Measurements from ENCODE around the gene ELMOD1.

Gene ELMOD1

DNA sequence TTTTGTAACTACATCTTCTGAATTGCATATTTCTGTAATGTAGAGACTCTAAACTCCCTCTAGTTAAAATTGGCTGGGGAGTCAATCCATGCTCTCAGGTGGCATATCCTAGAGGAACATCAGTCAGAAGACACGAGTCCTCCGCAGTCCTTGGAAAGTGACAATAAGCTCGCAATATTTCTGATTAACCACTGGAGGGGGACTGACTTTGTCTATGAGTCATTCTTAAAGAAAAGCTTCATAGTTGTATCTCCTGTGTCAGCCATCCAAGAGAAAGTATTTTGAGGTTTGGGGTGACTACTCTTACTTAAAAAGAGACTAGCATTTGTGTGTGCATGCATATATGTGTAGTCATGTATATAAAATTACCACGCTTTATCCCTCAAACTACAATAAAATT is 60.7 kb downstream of the ELMOD1 start:
- DNase-seq: no peak

DNA sequence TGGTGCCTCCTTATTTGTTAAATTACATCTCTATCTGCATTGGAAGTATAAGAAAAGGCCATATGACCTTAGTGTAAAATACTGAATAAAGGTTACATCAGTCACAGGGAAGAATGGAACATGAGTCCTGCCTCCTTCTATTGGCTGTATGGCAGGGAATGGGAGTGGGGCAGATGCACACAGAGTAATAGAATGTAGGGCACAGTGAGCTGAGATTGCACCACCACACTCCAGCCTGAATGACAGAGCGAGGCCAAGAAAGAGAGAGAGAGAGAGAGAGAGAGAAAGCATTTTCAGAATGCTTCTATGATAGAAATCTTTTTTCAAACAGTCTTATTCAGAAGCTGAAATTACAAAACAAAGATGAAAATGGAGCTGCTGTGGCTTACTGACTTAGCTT is 62.1 kb downstream of the ELMOD1 start:
- DNase-seq: no peak

DNA sequence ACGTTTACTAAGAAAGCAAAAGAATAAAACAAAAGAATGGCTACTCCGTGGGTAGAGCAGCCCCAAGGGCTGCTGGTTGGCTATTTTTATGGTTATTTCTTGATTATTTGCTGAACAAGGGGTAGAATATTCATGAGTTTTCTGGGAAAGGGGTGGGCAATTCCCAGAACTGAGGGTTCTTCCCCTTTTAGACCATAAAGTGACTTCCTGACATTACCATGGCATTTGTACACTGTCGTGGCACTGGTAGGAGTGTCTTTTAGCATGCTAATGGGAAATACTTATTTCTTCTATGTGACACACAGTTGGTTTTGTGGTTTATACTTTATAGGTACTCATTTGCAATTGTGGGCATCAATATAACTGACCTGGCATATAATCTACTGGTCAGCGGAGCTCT is 64.7 kb downstream of the ELMOD1 start:
- DNase-seq: no peak

DNA sequence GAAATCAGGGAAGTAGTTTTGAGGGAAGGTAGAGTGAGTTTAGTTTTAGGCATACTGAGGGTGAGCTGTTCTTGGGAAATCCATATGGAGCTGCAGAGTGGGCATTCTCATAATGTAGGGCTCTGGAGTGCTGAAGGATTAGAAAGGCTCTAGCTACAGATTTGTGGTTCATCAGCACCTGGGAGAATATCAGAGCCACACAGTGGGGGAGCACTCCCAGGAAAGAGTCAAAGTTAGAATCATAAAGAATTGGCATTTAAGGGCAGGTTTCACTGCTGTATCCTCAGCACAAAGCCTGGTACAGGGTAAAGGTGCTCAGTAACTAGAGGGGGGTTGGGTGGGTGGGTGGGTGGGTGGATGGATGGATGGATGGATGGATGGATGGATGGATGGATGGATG is 68.4 kb downstream of the ELMOD1 start:
- no peak for DNase-seq

DNA sequence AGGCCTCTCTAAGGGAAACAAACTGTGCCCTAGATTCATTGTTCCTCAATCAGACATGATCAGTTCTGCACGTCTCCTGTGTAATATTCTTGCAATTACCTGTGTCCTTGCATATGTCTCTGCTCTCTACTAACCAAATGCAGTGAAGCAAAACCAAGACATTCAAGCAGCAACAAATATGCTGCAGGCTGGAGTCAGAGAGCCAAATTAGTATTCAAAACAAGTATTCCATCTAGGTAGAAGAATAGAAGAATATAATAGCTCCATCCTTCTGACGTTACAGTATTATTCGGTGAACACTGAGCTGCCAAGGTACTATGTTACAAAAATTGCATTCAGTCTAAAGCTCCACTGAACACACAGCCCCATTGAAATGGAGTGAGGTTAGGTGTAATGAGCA is 69.1 kb downstream of the ELMOD1 start:
- DNase-seq: no peak

DNA sequence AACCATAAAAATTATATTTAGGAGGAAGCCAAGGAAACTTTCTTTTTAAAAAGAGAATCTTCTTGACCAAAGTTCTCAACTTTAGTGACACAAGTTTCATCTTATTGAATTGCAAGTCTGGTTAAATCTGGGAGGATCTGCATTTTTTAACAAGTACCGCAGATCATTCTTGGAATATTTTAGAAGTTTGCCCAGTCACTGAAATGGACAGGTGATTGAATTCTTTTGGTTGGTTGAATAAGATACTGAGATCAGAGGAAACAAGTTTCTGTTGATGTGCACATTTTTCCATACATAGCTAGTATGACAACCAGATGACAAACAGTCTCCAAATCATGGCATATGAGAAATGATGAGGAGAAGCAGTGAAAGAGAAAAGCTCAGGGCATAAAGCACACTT is 70.7 kb downstream of the ELMOD1 start:
- DNase-seq: no peak

DNA sequence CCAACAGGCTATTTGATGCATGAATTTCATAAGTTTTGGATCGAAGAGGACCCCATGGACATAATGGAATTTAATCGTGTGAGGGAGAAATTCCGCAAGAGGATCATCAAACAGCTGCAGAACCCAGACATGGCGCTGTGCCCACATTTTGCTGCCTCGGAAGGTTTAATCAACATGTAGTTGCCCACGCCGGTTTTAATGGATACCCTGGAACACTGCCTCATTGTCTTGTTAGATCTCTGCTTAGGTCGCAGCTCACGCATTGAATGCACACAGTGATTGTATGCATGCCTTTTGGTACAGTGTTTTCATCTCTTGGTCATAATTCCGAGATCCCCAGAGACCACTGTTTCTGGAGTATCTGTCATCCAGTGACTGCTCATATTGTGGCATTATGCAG is 74.1 kb downstream of the ELMOD1 start:
- DNase-seq: no peak

DNA sequence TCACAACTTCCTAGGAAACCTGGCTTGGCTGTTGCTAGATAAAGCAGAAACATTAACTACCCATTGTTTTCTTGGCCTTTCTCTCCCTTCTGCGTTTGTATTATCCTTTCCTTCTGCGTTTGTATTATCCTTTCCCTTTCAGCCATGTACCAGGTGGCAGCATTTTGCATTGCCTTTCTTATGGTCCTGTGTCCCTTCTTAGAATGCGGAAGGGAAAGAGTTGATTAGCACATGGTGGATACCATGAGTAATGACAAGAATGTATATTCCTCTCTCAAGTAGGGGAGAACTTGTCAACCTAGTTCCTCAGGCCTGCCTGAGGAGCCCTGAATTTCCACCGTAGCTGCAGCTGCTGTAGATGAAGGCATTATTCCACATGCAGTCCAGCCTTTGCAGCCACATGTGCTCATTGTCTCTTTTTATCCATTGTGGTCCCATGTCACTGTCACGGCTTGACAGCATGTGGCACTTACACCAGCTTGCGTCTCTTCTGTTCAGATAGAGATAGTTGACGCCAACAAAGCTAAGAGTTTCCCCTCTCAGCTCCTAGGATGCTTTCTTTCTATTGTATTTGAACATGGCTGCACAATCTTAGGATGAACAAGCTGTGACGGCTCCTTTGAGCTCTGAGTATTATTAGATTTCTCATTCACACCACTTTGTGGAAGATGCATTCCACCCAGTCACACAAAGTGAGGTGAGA is 76.1 kb downstream of the ELMOD1 start:
- DNase-seq: no peak

DNA sequence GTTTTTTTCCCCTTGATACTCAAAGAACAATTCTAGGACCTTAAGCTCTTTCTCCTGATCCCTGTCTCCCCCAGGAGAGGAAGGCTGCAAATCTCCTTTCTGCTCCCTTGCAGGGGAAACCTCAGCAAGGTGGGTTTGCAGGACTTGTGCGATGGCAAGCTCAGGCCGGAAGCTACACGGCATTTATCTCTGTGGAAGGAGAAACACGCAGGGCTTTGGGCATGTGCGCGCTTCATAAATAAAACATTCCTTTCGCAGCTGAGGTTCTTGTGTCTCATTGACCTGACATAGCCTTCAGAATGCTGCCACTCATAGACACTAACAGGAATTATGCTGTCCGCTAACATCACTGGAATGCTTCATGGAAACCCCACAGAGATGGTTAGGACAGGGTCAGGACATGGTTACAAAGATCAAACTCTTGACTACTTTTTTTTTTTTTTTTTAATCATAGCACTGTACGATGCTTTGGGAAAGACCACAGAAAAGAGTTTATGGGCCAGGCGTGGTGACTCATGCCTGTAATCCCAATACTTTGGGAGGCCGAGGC is 78.3 kb downstream of the ELMOD1 start:
- no peak for DNase-seq

DNA sequence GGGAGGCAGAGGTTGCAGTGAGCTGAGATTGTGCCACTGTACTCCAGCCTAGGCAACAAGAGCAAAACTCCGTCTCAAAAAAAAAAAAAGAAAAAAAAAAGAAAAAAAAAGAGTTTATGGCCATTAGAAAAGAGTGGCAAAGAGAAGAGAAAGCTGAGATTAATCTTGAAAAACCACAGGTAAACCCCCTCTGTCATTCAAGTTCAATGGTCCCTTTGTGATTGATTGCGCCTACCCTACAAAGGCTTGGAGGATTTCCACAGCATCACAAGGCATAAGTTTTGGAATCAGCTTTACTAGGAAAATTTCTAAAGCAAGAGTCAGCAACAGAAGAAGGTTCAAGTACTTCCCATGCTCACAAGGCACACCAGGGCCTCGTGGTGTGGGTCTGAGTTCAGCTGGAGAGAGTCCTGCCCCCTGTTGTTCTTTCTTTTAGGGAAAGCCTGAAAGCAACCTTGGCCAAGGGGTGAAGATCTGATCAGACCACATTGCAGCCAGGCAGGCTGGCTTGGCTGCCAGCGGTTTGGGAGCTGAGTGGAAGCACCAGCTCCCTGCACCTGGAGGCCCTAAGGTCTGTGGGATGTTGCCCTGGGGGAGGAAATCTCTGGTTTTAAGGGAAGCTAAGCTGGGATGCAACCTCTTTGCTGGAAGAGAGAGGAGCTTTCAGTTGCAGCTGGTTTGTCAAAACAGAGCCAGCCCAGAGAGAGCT is 79.1 kb downstream of the ELMOD1 start:
- no peak for DNase-seq

DNA sequence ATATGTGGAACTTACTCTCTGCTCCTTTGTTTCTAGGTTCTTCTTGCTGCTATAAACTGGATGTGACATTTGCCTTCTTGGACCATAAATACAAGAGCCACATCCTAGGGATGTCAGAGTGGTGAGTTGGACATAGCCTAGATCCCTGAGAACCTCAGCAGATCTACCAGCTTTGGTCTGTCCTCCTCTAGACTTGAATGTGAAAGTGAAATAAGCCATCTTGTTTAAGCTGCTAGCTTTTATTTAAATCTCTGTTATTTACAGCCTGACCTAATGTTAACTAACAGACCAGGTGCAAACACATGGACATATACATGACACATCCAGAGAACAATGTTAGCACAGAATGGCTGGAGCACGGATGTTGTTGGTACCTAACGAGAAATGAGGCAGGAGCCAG is 85.0 kb downstream of the ELMOD1 start:
- no peak for DNase-seq

DNA sequence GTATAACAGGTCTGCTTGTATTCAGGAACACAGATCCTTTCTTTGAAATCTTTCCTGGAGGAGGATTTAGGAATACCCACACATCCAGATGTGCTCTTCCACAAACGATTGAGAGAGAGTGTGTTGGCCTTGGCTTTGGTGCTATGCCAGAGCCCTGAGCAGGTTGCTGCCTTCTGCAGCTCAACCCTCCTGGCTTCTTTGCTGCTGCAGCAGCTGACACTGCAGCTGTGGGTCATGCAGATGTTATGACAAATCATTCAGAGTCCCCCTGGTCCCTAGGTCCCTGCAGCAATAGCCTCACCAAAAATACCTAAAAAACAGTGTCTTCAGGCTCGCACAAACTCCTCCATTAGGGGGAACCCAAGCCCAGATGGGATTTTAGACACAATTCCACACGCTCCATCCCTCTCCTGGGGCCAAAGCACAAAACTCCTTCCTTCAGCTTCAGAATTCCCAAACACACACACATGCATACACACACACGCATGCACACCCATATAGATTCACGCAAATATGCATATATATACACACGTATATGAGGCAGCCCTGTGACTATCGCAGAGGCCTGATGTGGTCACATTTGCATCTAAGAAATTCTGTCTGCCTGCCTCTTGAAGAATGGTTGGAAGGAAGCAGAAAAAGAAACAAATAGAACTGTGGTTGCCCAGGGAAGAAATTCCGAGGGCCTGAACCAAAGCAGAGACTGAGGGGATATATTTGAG is 85.5 kb downstream of the ELMOD1 start:
- DNase-seq: no peak

DNA sequence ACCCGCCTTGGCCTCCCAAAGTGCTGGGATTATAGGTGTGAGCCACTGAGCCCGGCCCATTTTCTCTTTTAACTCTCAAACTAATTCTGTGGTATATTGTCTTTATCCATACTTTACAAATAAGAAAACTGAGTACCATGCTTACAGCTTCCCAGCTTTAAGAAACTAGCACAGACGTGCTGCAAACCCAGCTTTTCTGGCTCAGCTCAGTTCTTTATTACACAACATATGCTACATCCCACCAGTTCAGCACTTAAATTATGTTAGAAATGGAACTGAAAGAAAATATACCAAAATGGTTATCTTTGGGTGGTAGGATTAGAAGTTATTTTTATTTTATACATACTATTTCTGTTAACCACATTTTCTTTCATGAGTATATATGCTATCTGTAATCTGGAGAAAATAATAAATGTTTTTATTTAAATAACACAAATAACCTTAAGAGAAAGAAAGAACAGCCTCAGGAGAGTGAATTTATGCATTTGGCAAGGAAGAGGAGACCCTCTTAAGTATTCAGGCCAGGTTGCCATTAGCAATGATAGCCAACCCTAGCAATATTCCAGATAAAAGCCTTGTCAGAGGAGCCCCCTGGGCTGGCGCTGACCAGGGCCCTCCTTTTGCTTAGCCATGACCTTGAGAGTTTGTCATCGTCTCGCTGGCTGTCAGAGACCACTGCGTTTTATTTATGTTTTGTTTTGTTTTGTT is 87.1 kb downstream of the ELMOD1 start:
- no peak for DNase-seq

DNA sequence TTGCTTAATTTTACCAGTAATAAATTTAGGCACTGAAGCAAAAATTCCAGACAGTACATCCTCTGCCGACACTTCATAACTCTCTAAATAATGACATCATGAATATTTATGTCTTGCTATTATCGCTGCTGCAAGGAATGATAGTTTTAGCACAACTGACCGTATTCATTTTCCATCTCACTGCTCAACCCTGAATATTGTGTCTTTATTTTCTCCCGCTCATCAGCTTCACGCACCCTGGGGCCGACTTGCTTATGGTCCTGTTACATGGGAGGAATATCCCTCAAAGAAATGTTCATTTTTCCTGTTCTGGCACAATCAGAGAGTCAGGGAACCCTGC is 87.7 kb downstream of the ELMOD1 start:
- no peak for DNase-seq

DNA sequence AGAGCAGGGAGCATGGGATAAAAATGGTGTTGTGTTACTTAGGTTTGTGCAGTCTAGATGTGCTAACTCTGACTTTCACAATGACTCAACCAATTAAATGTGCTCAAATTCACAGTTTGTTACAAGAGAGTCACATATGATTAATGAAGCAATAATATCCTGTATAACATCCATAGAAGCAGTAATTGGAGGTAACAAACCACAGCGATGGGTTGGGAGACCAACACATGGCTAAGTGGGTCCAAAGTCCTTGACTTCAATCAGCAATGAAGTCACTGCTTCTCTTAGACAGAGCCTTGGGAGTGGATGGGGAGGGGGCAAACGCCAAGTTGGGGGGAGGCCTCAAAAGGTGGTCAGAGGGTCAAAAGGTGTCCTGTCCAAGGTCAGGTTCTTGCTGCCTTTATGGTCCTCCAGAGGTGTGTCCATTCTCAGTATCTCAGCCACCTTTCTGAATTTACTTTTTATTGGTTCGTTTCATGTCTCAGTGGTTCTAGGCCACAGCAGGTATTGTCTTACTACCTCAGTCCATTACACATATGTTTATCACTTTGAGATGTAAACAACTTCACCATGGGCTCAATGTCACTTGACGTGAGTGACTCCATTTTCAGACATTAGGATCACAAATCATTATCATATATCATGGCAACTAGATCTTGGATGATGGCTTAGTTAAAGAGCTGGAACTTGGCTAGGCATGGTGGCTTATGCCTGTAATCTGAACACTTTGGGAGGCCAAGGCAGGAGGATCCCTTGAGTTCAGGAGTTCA is 88.5 kb downstream of the ELMOD1 start:
- DNase-seq: no peak

DNA sequence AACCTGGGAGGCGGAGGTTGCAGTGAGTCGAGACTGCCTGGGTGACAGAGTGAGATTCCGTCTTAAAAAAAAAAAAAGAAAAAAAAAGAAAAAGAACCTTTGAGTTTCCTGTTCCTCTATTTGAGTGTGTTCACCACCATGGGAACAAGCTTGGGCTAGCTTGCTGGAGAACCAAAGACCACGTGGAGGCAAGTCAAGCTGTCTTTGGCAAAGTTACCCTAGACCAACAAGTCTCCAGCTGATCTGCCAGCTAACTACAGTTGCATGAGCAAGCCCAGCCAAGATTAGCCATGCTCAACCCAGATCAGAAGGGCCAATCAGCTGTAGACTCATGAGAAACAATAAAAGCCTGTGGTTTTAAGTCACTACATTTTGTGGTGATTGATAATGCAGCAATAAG is 91.2 kb downstream of the ELMOD1 start:
- no peak for DNase-seq

DNA sequence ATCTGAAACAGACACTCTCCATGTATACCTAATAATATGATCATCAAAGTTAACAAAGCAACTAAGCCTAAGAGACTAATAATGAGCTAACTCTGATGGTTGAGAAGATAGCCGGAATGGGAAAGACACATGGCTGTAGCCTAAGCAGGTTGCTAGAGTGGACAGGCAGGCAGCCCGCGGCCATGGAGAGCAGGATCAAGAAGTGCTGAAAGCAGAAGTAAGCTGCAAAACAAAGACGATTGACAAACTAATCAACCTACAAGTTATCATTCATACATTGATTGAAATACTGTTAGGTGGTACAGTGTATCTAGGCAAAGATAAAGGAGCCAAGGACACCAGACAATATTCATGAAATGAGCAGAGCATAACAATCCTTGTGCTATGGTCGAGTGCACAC is 91.6 kb downstream of the ELMOD1 start:
- DNase-seq: no peak

DNA sequence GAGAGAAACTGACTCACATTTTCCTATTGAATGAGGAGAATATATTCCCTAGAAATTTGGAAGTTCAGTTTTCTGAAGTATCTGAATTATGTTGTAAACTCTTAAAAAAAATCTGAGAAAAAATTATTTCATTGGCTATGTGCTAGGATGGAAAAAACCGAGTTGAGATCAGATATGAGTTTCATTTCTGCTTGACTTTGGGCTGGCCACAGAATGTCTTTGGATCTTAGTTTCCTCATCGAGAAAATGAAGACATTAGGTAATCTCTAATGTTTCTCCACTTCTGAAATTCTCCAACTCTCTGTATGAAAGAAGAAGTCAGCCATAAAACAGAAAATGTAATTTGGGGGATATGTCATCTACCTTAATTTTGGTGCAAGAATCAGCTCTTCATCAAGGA is 92.1 kb downstream of the ELMOD1 start:
- DNase-seq: no peak

DNA sequence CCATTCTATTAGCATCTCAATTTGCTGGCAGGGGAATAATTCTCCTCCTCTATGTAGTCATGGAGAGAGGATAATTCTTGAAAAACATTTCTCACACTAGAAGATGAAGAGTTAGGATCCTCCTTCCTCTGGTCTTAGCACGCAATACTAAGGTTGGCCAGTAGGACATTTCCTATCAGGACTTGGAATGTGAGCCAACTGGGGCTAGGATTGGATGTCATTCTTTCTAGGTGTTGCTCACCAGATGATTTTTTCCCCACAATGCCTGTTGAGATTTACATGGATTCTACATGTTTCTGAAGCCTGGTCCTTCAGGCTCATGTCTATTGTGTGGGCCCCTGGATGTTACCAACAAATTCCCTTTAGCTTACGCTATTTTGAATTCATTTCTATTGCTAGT is 92.9 kb downstream of the ELMOD1 start:
- DNase-seq: no peak

DNA sequence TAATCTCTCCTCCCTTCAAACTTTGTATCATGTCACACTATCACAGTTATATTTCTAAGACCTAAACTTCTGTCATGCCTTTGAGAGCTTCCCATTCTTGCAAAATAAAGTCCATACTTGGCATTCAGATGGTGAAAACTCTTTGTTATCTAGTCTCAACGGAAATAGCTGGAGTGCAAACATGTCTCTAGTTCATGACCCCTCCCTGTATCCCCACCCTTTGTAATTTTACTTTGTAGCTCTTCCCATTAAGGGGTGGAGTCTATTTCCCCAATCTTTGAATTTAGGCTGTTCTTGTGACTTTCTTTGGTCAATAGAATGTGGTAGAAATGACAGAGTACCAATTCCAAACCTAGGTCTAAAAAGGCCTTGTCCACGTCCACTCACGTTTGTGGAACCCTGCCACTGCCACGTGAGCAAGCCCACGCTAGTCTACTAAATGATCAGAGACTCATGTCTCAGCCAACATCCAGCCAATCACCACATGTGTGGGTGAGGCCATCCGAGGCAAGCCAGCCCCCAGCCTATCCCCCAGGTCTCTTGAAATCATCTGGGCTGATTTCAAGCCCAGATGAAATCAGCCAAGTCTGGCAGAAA is 97.5 kb downstream of the ELMOD1 start:
- DNase-seq: no peak

DNA sequence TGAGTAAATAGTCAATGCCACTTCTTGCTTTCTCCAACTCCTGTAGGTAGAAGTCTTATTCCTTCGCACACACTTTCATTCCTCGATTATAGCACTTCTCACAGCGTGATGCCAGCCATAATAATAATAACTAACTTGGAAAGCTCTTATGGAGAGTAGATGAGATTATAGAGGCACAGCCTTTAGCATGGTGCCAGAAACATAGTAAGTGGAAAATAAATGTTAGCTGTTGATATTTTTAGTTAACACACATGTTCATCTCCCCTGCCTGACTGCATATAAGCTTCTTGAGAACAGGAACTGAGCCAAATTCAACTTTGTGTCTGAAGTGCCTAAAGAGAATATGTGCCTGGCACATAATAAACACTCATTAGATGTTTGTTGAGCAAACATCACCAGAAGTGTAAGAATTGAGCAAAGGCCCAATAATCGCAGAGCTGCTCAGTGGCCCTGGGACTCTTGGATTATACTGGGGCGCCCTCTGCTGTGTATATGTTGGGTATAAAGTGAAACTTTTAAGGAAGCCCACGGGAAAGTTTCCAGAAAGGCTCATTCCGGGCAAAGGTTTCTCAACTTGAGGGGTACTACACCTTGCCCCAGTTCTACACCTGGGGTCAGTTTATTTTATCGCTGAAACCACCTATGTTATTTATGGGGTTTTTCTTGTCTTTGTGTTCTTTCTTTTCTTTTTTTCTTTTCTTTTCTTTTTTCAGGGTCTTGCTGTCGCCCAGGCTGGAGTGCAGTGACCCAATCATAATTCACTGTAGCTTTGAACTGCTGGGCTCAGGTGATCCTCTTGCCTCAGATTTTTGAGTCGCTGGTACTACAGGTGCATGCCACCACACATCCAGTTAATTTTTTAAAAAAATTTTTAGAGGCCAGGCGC is 98.6 kb downstream of the ELMOD1 start:
- DNase-seq: peak; percentile 61

Measured in CD4-positive, alpha-beta T cell treated with Interleukin-10 for 1 hour (primary cell).